Transverse colon (tissue), 4 donors: ENCODE data around the gene ITGAD. TPM values are rescaled to one million over a fixed set of nuclear protein-coding genes. Genes with fewer than 3 reads are reported as not detected.
A peak's percentile ranks its signal among the peaks of the same experiment; 100 is the strongest.

Experiments used
- DNase-seq: peaks from one replicate; pipeline ENCODE4 v3.0.0-alpha.2; 2019
- H3K27ac ChIP-seq, 4 donors: fragments of 200-600 bp; sonication (generic); 2 replicates each; pipeline ENCODE4 v1.5.1; 2016 to 2018; ENCODE audit warnings: inconsistent platforms in 4 of 4
- H3K27me3 ChIP-seq: fragments of 200-600 bp; sonication (generic); 2 replicates; pipeline ENCODE4 v1.5.1; 2017; ENCODE audit warnings: inconsistent platforms
- H3K36me3 ChIP-seq, 4 donors: fragments of 200-600 bp; sonication (generic); 2 replicates each; pipeline ENCODE4 v1.5.1; 2017 to 2019; ENCODE audit warnings: inconsistent platforms in 4 of 4
- H3K4me1 ChIP-seq, 4 donors: fragments of 200-600 bp; sonication (generic); 2 replicates each; pipeline ENCODE4 v1.5.1; 2017 to 2020; ENCODE audit warnings: inconsistent platforms in 4 of 4
- H3K4me3 ChIP-seq, 4 donors: fragments of 200-600 bp; sonication (generic); 1 replicate in 1 of 4; 2 replicates in 3 of 4; pipeline versions ENCODE4 v1.5.1 to v1.6.1; 2017 to 2019; ENCODE audit warnings: inconsistent platforms in 4 of 4
- H3K9me3 ChIP-seq, 2 donors: fragments of 200-600 bp; sonication (generic); 2 replicates each; pipeline ENCODE4 v1.5.1; 2017 to 2019; ENCODE audit warnings: inconsistent platforms in 2 of 2
- EP300 ChIP-seq: sonication (generic); formaldehyde crosslinking; IDR thresholded peaks from one replicate; pipeline ENCODE4 v1.6.1; 2017; ENCODE audit warnings: antibody characterized with exemption, low read depth
- POLR2A ChIP-seq: fragments of 450-650 bp; IDR thresholded peaks from one replicate; pipeline ENCODE4 v1.6.1; 2016; ENCODE audit warnings: antibody characterized with exemption, mild to moderate bottlenecking, moderate library complexity
- POLR2AphosphoS5 ChIP-seq, 3 donors: sonication (generic); formaldehyde crosslinking; IDR thresholded peaks; one replicate each; pipeline ENCODE4 v1.6.1; 2016; ENCODE audit warnings: antibody characterized with exemption in 3 of 3
- WGBS, 2 donors: methylation state at CpG; one replicate each; pipeline ENCODE4 v1.1.5; 2018; ENCODE audit warnings: low coverage in 1 of 2; 5-methylcytosine and 5-hydroxymethylcytosine counted together
- in situ Hi-C, 4 donors: fragments of 200-750 bp; cut with MboI; loops; one replicate each; pipeline versions ENCODE4 v1.15.0 to v1.15.1; 2017; ENCODE audit warnings: low sequenced_read_pairs in 3 of 4, low pct_ligation_motif_present in 1 of 4, low pct_unique_long_range_greater_than_20kb in 1 of 4
- intact Hi-C: fragments of 100-400 bp; cut with DNase I; formaldehyde crosslinking; loops from one replicate; pipeline ENCODE4 v1.15.1; 2023; ENCODE audit warnings: low total_unique reads
- total RNA-seq, 4 donors: library from RNA; depleted of rRNA; stranded (reverse); fragments of >200 nt; gene quantifications; one replicate each; pipeline ENCODE4 v1.1.0, GENCODE V29; 2016
- TF ChIP-seq, protein P1 (sequence below), 5 experiments: fragments of 200-600 bp in 3 of 5; fragments of 450-650 bp in 2 of 5; sonication (generic) in 3 of 5; IDR thresholded peaks; 1 replicate in 2 of 5; 2 replicates in 3 of 5; pipeline ENCODE4 v1.5.1; 2016 to 2017; ENCODE audit warnings: antibody characterized with exemption in 5 of 5, inconsistent platforms in 3 of 5, mild to moderate bottlenecking in 2 of 5, moderate library complexity in 1 of 5

ITGAD gene
- total RNA-seq, 4 donors from 2014 or later = 0.75 TPM; not detected in 3

DNA sequence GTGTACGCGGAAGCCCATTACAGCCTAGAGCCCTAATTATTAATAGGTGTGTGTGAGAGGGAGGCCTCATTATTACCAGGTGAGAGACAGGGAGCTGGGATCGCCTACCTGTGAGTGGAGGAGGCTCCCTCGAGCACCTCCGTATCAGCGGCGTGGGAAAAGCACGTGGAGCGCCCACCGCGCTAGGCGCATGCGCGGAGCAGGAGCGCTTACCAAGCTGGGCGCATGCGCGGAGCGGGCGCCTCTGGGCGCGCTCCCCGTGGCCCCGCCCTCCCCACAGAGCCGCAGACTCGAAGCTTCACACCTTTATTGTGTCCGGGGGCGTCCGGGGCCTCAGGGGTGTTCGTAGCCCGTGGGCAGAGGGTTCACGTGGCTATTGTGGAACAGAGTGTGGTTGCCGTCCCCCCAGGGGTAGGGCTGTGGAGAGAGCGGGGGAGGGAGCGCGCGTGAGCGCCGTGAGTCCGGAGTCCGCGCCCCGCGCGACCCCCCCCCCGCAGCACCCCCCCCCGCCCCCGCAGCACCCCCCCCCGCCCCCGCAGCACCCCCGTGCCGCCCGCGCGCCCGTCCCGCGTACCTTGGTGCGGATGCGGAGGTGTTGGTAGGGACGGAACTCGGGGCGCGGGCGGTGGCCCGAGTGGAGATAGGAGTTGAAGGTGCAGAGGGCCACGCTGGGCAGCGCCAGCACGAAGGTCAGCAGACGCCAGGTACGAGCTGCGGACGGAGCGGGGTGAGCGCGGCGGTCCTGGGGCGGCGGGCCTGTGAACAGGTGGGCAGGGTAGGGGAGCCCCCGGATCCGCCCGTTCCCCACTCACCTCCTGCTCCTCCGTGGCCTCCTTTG is 34.5 kb downstream of the ITGAD start:
- Histone ChIP-seq H3K4me3 (peak overlapping the region in 3 of 4 donors; percentile 15 to 42 (median 18)), H3K36me3 (no peaks in the 10 kb centered on the region), H3K27me3 (no peaks in the 10 kb centered on the region), H3K27ac (no peak overlapping the region), H3K9me3 (no peaks in the 10 kb centered on the region), H3K4me1 (peaks cover 0 to 5% (median 3%) of the 10 kb centered on the region in 4 donors)
- DNase-seq = peak; percentile 45
- WGBS, 2 donors = 64% methylated on average over 49 of the region's 83 CpGs; no CpG with 5 or more reads in 1 of the 2 donors
- TF ChIP-seq EP300 = no peak
- no peak for TF ChIP-seq POLR2A
- TF ChIP-seq, protein P1, sequence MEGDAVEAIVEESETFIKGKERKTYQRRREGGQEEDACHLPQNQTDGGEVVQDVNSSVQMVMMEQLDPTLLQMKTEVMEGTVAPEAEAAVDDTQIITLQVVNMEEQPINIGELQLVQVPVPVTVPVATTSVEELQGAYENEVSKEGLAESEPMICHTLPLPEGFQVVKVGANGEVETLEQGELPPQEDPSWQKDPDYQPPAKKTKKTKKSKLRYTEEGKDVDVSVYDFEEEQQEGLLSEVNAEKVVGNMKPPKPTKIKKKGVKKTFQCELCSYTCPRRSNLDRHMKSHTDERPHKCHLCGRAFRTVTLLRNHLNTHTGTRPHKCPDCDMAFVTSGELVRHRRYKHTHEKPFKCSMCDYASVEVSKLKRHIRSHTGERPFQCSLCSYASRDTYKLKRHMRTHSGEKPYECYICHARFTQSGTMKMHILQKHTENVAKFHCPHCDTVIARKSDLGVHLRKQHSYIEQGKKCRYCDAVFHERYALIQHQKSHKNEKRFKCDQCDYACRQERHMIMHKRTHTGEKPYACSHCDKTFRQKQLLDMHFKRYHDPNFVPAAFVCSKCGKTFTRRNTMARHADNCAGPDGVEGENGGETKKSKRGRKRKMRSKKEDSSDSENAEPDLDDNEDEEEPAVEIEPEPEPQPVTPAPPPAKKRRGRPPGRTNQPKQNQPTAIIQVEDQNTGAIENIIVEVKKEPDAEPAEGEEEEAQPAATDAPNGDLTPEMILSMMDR (IDR thresholded peaks at IDR 0.05) = no peak
- TF ChIP-seq POLR2AphosphoS5 (IDR thresholded peaks at IDR 0.05) = no peak
- intact Hi-C loops (no loop called here), in situ Hi-C loops (loop anchor here in 2 of 4 donors (25.0 kb wide), 2 partner anchors 240 to 440 kb away; partner anchors contain the start of genes HSD3B7 (in 2 of the 2) and FUS (in 1 of the 2))

DNA sequence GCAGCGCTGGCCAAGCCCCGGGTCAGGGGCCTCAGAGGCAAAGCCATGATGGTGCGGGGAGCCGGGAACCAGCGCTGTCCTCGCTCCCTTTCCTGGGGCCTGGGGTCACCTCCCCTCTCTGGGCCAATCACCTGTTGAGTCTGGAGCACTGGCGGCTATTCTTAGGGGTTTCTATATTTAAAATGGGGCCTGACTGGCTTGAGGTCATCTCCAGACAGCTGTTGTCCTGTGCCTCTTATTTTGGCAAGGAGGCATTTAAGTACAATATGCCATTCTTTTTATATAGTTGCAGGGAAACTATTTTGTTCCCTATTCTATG is 35.1 kb downstream of the ITGAD start, which contains the start of gene COX6A2:
Gene COX6A2, minus strand, starts transcription at position 82 of the 319 bp plus-strand sequence. Its CDS starts 35 bp downstream, at position 47.
- intact Hi-C loops = no loop called here
- Histone ChIP-seq H3K4me1 (peaks cover 0 to 5% (median 3%) of the 10 kb centered on the region in 4 donors), H3K27ac (no peak within 1 kb of the TSS), H3K4me3 (peak within 1 kb of the TSS in 3 of 4 donors; percentile 15 to 42 (median 18)), H3K27me3 (no peaks in the 10 kb centered on the region), H3K36me3 (no peaks in the 10 kb centered on the region), H3K9me3 (no peaks in the 10 kb centered on the region)
- 74% methylated on average over 7 of the region's 7 CpGs; no CpG with 5 or more reads in 1 of the 2 donors for WGBS, 2 donors
- in situ Hi-C loops = loop anchor here in 2 of 4 donors (25.0 kb wide), 2 partner anchors 241 to 441 kb away; partner anchors contain the start of genes HSD3B7 (in 2 of the 2) and FUS (in 1 of the 2)
- DNase-seq = no peak
- TF ChIP-seq, protein P1 (IDR thresholded peaks at IDR 0.05) = no peak
- no peak for TF ChIP-seq EP300
- no peak for TF ChIP-seq POLR2AphosphoS5 (IDR thresholded peaks at IDR 0.05)
- TF ChIP-seq POLR2A = no peak

DNA sequence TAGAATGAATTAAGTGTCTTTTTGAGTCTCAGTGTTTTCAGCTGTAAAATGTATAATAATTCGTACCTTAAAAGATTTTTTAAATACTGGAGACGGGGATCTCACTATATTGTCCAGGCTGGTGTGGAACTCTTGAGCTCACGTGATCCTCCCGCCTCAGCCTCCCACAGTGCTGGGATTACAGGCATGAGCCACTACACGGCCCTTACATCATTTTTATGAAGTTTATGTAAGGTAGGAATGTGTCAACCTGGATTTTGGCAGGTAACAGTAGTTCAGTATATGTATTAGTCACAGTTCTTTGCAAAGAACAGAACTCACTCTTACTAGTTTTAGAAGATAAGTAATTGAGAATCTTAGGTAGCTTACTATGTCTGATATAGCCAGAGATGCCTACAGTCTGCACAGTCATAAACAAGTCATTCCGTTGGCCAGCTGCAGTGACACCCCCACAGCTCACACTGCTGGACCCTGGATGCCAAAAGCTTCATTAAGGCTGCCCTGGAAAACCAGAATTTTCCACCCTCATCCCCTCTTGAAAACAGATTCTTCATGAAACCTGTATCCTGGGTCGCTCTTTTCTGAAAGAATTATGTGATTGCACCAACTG is 35.6 kb downstream of the ITGAD start:
- H3K4me3 ChIP-seq = no peak overlapping the region
- TF ChIP-seq EP300 (no peak), POLR2A (no peak), POLR2AphosphoS5 (IDR thresholded peaks at IDR 0.05) (no peak)
- TF ChIP-seq, protein P1 (IDR thresholded peaks at IDR 0.05) = no peak
- in situ Hi-C loops = loop anchor here in 2 of 4 donors (25.0 kb wide), 2 partner anchors 241 to 441 kb away; partner anchors contain the start of genes HSD3B7 (in 2 of the 2) and FUS (in 1 of the 2)
- no peaks in the 10 kb centered on the region for H3K36me3 ChIP-seq
- no peak overlapping the region for H3K27ac ChIP-seq
- no peaks in the 10 kb centered on the region for H3K27me3 ChIP-seq
- H3K9me3 ChIP-seq = no peaks in the 10 kb centered on the region
- H3K4me1 ChIP-seq = peaks cover 0 to 5% (median 3%) of the 10 kb centered on the region in 4 donors
- 74 to 90% methylated on average over 7 of the region's 7 CpGs for WGBS, 2 donors
- no peak for DNase-seq
- intact Hi-C loops = no loop called here

DNA sequence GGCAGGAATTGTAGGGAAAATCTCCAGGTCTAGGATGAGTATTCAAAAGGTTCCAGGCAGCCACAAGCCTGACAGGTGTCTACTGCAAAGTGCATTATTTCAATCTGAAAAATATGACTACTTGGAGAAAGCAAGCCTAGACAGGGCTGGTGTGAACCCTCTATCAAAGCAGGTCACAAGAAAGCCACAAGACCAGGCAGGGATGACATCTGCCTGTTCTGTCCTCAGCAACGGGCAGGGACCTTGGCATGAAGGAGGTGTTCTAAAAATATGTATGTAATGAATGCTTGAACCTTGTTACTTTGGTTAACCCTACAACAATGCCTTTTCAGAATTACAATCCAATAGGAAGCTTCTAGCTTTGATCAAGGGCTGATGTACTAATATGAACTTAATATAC is 36.2 kb downstream of the ITGAD start:
- Histone ChIP-seq H3K4me3 (no peak overlapping the region), H3K9me3 (no peaks in the 10 kb centered on the region), H3K36me3 (no peaks in the 10 kb centered on the region), H3K27ac (no peak overlapping the region), H3K4me1 (peaks cover 0 to 5% (median 3%) of the 10 kb centered on the region in 4 donors), H3K27me3 (no peaks in the 10 kb centered on the region)
- TF ChIP-seq, protein P1 (IDR thresholded peaks at IDR 0.05) = no peak
- TF ChIP-seq POLR2A (no peak), POLR2AphosphoS5 (IDR thresholded peaks at IDR 0.05) (no peak), EP300 (no peak)
- DNase-seq = no peak
- in situ Hi-C loops (loop anchor here in 2 of 4 donors (25.0 kb wide), 2 partner anchors 242 to 442 kb away; partner anchors contain the start of genes HSD3B7 (in 2 of the 2) and FUS (in 1 of the 2)), intact Hi-C loops (no loop called here)
- WGBS, 2 donors = 10 to 20% methylated on average over 1 of the region's 1 CpG
